22Rv1 (cell line): ENCODE data around the gene AMIGO2.

Source experiments
- ZFX ChIP-seq: fragments of 450-650 bp; IDR thresholded peaks from 2 replicates; pipeline ENCODE4 v1.6.1; 2017; ENCODE audit warnings: antibody characterized with exemption, borderline replicate concordance
- TF ChIP-seq, protein P1 (sequence below): fragments of 450-650 bp; IDR thresholded peaks from 2 replicates; pipeline ENCODE4 v1.5.1; 2017; ENCODE audit warnings: mild to moderate bottlenecking

GRCh38 chr12:47107446-47107845 lies 27.7 kb upstream of the AMIGO2 start:
- TF ChIP-seq, protein P1, sequence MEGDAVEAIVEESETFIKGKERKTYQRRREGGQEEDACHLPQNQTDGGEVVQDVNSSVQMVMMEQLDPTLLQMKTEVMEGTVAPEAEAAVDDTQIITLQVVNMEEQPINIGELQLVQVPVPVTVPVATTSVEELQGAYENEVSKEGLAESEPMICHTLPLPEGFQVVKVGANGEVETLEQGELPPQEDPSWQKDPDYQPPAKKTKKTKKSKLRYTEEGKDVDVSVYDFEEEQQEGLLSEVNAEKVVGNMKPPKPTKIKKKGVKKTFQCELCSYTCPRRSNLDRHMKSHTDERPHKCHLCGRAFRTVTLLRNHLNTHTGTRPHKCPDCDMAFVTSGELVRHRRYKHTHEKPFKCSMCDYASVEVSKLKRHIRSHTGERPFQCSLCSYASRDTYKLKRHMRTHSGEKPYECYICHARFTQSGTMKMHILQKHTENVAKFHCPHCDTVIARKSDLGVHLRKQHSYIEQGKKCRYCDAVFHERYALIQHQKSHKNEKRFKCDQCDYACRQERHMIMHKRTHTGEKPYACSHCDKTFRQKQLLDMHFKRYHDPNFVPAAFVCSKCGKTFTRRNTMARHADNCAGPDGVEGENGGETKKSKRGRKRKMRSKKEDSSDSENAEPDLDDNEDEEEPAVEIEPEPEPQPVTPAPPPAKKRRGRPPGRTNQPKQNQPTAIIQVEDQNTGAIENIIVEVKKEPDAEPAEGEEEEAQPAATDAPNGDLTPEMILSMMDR: no peak
- no peak for TF ChIP-seq ZFX
